ENCODE measurements around the gene SRGAP2C.
"Not testable (repeated sequence)": the region's sequence is repeated elsewhere in the genome, so short reads cannot be mapped to it uniquely, and the experiment has no call there.

SRGAP2C gene

DNA sequence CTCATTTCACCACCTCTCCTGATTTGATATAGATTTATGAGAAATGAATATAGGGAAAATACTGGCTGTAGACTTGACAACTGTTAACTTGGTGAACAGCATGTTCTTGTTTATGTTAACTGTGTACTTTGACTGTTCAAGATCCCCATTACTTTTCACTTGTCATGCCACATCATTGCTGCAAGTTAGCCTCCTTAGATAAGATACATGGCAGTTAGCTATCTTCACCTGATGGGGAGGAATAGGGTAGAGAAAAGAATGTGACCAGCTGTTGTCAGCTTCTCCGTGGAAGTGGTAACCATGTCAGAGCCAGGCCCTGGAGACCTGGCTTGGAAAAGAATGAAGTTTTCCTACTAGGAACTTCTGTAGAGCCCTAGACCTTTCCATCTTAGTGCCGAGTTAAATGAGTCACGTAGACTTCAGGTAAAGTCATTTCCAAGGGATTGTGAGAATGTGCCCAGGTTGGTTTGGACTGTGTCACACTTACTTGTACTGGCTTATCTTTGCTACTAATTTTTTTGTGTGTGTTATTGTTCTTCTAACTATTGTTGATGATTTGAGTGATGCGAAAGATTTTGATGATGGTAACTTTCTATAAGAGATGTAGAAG is 41.6 kb downstream of the SRGAP2C start:
- DNase-seq (ENCODE audit: extremely low read depth in 1 of 2, low read depth in 1 of 2) = not testable (repeated sequence)

DNA sequence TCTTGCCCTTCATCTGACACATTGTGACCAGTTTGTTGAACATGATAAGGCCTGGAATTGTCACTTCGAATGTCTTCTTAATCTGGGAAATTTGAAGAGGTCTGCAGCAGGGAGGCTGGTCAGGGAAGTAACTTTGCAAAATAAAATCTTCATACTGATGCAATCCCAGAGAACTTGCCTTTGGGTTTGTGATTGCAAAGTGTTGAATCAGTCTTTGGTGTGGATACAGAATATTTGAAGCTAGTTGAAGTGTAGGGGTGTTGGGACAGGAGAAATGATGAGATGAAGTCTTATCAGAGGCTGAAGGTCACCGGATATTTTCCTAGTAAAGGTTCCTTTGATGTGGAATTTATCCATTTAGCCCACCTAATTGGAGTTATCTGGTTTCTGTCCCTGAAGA is 42.1 kb downstream of the SRGAP2C start:
- not testable (repeated sequence) for DNase-seq (ENCODE audit: extremely low read depth in 1 of 2, low read depth in 1 of 2)

DNA sequence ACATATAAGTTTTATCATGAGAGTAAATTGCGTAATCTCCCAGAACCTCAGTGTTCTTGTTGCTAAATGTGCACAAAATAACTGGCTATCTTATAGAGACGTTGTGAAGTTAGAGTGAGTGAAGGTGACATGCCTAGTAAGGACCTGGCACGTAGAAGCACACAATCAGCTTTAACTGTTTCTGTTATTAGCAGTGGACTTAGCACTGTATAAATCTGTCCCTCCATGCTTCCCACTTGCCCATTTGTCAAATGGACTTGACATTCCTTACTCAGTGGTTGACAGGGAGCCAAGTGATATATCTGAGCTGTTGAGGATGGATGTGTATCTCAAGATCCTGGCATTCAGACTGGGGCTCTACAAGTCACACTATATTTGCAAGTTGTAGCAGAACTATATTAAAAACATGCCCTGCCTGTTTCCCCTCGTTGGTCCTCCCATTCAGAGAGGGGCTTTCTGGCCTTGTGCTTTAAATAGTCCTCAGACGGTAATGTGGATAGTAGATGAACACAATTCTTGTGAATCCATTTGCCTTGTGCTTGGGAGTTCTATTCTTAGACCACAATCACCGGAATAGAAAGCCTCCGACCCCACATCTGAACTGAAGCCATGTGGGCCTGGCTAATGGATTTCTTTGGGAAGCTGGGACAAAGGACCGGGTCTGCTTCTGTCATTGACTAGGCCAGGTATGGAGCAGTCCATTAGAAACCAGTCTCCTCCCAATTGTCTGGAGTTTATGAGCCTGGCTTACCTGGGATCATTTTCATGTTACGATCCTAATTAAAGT is 43.0 kb downstream of the SRGAP2C start:
- not testable (repeated sequence) for DNase-seq (ENCODE audit: extremely low read depth in 1 of 2, low read depth in 1 of 2)

DNA sequence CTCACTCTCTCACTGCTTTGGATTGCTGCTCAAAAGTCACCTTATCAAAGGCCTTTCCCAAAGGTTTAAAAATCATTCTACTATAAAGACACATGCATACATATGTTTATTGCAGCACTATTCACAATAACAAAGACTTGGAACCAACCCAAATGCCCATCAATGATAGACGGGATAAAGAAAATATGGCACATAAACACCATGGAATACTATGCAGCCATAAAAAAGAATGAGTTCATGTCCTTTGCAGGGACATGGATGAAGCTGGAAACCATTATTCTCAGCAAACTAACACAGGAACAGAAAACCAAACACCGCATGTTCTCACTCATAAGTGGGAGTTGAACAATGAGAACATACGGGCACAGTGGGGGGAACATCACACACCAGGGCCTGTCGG is 45.9 kb downstream of the SRGAP2C start:
- not testable (repeated sequence) for DNase-seq (ENCODE audit: extremely low read depth in 1 of 2, low read depth in 1 of 2)

DNA sequence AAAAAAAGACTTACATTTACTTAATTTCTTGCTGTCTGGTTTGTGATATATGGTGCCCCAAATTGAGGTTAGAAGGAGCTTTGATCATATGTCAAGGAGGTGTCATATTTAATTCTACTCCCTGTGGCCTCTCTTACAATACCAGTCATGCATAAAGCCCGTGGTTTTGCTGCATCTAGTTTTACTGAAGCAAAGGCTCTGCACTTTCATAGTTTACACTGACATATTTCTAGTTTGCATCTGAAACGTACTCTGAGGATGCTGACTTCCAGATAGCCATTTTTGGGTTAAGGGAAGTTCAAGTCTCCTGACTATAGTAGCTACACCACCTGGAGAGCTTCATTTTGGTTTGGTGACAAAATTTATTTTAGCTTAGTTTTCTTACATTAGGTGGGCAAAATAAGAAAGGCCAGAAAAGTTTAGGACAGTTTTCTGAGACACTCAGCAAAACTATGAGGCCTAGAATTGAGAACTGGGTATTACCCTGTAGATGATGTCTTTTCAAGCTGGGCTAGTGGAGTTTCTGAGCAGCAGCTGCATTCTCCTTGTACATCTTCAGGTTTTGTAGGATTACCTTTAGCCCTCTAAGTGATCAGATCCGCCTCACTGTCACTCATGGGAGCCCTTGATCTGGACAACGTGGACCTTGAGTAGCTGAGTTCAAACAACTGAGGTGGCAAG is 47.8 kb downstream of the SRGAP2C start:
- not testable (repeated sequence) for DNase-seq (ENCODE audit: extremely low read depth in 1 of 2, low read depth in 1 of 2)

DNA sequence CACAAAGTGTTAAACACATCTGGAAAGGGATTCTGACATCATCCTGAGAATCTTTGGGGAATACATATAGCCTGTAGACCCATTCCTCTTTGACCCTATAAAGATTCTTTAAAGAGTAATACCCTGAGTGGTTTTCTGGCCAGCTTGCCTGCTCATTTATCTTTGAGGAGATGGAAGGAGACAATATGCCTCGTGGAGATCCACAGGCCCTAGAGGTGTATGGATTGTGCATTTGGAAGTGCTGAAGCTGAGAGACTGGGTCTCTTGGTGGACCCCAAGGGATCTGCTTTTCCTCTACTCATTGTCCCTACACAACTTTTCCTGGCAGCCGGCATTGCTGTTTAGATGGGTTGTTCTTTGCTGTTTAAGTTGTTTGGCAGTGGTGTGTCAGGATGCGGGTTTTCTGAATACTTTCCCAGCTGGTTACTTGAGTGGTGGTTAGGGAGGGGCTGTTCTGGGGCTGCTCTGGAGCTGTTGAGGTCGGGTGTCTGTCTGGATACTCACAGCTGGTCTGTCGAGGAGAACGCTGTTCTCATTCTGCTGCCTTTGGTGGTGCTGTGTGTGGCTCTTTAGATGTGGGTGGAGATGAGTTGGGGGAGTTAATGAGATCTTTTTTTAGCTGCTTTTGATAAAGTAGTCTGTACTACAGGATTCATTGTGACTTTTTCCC is 49.5 kb downstream of the SRGAP2C start:
- DNase-seq (ENCODE audit: extremely low read depth in 1 of 2, low read depth in 1 of 2) = not testable (repeated sequence)

DNA sequence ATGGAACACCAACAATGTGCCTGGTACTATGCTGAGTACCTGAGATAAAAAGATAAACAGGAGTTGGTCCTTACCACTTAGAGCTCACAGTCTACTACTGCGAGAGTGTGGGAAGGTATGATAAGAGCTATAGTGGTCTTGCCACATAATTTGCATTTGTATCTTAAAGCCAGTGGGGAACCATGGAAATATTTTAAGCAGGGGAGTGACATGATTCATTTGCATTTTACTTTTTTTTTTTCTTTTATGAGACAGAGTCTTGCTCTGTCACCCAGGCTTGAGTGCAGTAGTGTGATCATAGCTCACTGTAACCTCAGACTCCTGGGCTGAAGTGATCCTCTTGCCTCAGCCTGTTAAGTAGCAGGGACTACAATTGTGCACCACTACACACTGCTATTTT is 53.6 kb downstream of the SRGAP2C start:
- not testable (repeated sequence) for DNase-seq (ENCODE audit: extremely low read depth in 1 of 2, low read depth in 1 of 2)

DNA sequence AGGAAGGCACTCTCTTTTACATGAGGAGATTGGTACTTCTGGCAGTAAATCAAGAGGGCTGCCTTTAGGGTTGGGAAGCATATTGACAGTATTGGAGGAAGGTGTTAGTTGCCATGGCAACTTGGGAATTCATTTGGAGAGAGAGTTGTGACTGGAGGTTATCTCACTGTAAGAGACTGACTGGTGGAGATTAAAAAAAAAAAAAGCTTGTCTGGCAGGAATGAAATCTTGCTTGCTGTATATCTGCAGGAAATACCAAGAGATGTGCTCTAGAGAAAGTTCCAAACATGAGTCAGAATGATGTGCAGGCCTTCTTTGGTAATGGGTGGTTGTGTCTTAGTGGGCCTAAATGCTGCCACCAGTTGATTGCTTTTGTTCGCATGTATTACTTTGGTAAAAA is 59.1 kb downstream of the SRGAP2C start:
- not testable (repeated sequence) for DNase-seq (ENCODE audit: extremely low read depth in 1 of 2, low read depth in 1 of 2)

DNA sequence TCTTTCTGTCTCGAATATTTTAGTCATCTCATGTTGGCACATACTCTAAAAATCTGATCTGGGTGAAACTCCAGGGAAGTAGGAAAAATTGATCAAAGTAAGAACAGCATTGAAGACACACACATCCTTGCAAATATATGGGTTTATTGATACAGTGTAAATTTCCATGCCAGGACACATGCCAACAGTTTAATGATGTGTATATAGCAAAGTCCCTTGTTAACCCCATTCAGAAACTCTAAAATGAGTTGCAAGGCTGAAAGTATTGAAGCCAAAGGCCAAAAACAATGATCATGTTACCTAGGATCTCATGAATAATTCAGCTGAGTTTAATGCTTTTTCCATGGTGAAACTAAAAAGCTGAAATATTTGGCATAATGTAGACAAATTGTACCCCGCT is 61.6 kb downstream of the SRGAP2C start:
- not testable (repeated sequence) for DNase-seq (ENCODE audit: extremely low read depth in 1 of 2, low read depth in 1 of 2)

DNA sequence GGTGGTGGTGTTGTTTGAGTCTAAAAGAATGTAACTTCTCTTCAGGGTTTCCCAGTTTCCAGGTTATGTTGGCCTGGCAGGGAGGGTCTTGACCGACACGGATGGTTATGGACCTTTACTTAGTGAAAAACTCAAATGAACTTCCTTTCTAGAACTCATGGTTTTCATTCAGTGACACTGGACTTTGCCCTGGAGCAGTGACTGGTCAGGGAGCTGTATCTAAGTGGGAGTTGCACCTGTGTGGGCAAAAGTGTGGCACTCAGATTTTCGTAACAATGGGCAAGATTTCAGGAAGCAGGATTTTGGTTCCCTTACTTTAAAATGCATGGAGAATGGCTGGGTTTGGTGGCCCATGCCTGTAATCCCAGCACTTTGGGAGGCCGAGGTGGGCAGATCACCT is 67.9 kb downstream of the SRGAP2C start:
- DNase-seq (ENCODE audit: extremely low read depth in 1 of 2, low read depth in 1 of 2) = not testable (repeated sequence)

DNA sequence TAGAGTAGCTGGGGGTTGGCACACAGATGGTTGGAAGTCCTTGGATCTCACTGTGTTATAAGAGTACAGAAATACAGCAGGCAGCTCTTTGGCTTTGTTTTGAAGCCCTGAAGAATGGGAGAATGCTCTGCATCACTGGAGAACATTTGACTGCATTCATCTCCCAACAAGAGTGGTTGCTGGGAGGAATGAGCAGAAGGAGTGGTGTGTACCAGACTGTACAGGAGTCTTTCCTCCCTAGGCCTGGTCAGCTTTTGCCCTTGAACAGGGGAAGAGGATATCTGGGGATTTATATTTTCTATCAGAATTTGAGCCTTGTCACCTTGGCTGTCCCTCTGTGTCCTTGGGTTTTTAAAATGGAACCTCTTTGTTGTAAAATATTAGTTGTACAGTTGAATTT is 69.8 kb downstream of the SRGAP2C start:
- DNase-seq (ENCODE audit: extremely low read depth in 1 of 2, low read depth in 1 of 2) = not testable (repeated sequence)

DNA sequence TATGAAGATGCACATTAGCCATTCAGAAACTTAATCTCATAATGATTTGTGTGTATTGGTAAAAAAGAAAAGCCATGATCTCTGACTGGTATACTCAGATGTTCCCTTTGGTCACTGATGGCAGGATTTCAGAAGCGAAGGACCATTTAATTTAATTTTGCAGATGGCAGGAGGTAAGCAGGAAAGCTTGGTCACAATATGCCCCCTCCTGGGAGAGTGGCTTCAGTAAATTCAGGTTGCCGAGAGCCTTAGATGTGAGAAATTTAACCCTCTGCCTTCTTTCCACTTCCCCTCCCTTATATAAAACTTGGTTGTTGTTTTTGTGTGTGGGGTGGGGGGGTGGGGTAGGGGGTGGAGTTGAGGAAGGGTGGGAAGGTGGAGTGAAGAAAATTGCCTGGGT is 72.9 kb downstream of the SRGAP2C start:
- not testable (repeated sequence) for DNase-seq (ENCODE audit: extremely low read depth in 1 of 2, low read depth in 1 of 2)

DNA sequence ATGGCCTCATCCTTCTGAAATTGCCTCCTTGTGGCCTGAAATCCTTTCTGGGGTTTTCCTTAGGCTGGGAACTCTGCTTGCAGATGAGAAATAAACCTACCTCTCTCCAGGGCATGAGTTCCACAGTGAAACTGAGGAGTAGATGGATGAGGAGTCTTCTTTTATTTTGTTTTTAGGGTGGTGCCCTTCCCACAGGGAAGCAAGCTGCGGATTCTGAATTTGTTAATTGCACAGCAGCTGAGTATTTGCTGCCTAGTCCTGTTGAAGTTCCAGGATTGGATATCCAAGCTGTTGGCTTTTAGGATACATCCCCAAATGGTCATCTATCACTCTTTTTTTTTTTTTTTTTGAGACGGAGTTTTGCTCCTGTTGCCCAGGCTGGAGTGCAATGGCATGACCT is 73.4 kb downstream of the SRGAP2C start:
- DNase-seq (ENCODE audit: extremely low read depth in 1 of 2, low read depth in 1 of 2) = not testable (repeated sequence)

DNA sequence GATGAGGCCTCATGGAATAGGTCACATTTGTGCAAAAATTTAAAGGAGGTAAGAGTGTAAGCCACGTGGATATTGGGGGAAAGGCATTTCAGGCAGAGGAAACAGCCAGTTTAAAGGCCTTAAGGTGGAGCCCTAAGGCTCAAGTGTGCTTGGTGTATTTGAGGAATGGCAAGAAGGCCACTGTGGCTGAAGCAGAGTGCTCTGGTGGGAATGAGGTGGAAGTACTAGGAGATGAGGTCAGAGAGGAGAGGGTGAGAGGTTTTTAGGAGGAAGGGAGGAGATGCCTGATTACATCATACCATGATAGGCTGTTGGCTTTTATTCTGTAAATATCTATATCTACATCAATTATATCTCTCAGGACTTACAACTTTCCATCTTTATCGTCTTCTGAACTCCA is 75.4 kb downstream of the SRGAP2C start:
- DNase-seq (ENCODE audit: extremely low read depth in 1 of 2, low read depth in 1 of 2) = not testable (repeated sequence)

DNA sequence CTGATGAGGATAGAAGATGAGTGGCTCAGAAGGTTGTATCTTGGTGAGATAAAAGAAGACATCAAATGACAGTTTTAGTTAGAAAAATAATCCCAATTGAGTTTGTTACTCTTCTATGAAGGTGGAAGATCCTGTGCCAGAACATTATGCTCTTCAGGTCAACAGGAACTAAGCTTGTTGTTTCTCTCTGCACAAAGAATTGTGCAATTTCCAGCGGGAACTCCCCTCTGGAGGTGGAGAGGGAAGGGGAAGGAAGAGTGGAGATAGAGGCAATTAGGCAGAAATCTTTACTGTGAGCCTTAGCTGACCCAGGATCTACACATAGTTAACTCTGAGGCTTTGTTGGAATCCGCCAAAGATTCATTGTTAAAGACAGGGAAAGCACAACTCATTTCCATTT is 77.4 kb downstream of the SRGAP2C start:
- DNase-seq (ENCODE audit: extremely low read depth in 1 of 2, low read depth in 1 of 2) = not testable (repeated sequence)

DNA sequence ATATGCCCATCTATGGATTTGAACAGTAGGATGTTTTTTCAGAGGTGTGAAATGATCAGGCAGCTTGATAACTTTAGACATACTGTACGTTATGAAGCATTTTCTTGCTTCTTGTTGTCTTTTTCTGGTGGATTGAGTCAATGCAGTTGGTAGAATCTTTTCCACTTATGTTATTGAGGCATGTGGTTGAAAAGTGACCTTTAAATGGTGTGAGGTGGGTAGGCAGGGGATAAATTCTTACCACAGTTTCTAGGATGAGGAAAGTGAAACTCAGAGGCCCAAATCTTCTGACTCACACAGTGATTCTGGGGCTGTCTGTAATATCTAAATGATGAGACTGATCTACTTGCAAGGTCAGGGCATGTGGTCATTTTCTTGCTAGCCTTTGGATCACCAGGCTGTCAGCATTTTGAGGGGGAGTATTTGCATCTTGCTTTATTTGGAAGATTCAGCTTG is 79.0 kb downstream of the SRGAP2C start:
- DNase-seq (ENCODE audit: extremely low read depth in 1 of 2, low read depth in 1 of 2) = not testable (repeated sequence)

DNA sequence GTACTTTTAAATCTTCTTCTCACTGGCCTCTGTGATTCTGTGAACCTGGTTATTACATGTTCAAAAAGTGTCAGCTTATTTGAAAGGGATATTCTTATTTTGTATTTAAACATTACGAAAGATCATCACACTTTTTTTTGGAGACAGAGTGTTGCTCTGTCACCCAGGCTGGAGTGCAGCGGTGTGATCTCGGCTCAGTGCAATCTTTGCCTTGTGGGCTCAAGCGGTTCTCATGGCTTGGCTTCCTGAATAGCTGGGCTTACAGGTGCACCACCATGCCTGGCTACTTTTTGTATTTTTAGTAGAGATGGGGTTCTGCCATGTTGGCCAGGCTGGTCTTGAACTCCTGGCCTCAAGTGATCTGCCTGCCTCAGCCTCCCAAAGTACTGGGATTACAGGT is 82.3 kb downstream of the SRGAP2C start:
- not testable (repeated sequence) for DNase-seq (ENCODE audit: extremely low read depth in 1 of 2, low read depth in 1 of 2)

DNA sequence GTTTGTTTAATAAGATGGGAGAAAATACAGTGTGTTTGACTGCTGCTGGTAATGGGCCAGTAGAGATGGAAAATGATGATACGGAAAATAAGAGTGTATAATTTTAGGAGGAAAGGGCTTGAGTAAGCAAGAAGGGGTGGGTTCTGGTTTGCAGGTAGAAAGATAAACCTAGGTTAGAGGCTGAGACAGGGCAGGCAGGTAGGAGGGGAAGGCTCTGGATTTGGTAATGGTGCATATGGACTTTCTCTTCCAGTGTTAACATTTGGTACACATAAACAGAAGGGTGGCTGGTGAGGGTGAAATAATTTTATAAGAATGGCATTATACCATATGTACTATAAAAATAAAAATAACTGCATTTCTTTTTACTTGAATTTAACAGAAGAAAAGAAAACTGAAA is 84.5 kb downstream of the SRGAP2C start:
- DNase-seq (ENCODE audit: extremely low read depth in 1 of 2, low read depth in 1 of 2) = not testable (repeated sequence)

DNA sequence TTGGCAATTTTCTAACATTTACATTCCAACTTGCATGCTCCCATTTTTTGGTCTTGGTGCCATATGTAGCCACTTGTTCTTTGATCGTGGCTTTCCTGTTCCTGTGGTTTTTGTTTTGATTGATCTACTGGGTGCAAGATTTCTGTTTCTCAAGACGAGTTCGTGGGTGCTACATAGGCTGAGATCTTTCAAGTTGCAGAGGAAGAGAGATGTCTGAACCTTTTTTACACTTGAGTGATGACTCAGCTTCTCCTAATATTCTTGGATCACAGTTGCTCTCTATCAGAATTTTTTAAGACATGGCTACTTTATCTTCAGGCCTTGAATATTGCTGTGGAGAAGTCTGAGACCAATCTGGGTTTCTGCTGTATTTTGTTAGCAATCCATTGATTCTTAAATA is 85.2 kb downstream of the SRGAP2C start:
- DNase-seq (ENCODE audit: extremely low read depth in 1 of 2, low read depth in 1 of 2) = not testable (repeated sequence)

DNA sequence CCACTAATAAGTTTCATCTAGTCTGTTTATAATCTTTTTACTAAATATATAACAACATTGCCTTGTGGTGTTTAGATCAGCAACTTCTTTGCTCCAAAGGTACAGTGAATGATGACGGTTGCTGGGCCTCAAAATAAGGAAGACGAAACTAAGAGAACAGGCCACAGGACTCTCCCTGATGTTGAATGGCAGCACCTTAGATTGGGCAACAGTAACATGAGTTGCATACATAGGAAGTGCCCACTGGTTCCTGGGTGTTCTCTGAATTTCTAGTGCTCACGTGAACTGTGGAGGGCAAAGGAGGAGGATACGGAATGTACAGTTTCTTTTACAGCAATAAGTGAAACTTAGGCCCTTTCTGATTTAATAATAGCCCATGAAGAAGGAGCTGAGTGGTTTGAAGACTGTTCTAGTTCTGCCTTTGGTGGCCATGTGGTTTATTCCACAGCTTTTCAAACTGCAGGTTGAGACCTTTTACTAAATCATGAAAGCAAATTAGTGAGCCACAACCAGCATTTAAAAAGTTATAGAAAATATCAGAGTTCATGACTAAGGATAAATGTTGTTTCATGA is 86.5 kb downstream of the SRGAP2C start:
- DNase-seq (ENCODE audit: extremely low read depth in 1 of 2, low read depth in 1 of 2) = not testable (repeated sequence)

DNA sequence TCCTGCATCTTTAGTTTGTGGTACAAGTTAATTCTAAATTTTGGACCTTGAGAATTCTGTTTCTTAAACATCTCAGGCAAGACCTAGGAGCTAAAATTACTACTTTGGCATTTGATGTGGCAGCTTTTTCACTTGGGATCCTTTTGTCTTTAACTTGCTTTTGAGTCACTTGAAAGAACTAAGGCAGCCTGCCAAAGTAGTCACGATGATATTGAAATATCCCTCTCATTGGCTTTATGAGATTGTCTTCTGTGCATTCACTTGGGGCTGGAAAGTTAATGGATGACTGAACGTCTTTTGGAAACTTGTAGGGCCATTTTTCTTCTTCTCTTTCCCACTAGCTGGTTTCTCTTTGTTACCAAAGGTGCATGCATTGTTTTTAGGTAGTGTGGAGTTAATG is 90.7 kb downstream of the SRGAP2C start:
- DNase-seq (ENCODE audit: extremely low read depth in 1 of 2, low read depth in 1 of 2) = not testable (repeated sequence)

All from activated CD8-positive, alpha-beta memory T cell treated with anti-CD3 and anti-CD28 coated beads for 1 hour (primary cell).